Karpas-422 (cell line): Measurements from ENCODE around the gene AP2A1. TPM values are rescaled to one million over a fixed set of nuclear protein-coding genes. Genes with fewer than 3 reads are reported as not detected.

Experiments
- DNase-seq: peaks from one replicate; pipeline ENCODE4 v3.0.0-alpha.2; 2015
- H2AFZ ChIP-seq: fragments of 200-600 bp; sonication (generic); 2 replicates; pipeline ENCODE4 v1.6.1; 2014; ENCODE audit warnings: antibody characterized with exemption, low read length, mixed read lengths
- H3K27ac ChIP-seq: fragments of 200-600 bp; sonication (generic); 2 replicates; pipeline ENCODE4 v1.5.1; 2014; ENCODE audit warnings: mild to moderate bottlenecking, low read length, moderate library complexity
- H3K27me3 ChIP-seq: fragments of 200-600 bp; sonication (generic); 2 replicates; pipeline ENCODE4 v1.6.1; 2014; ENCODE audit warnings: low read length, mixed read lengths
- H3K36me3 ChIP-seq: fragments of 200-600 bp; sonication (generic); 2 replicates; pipeline ENCODE4 v1.6.1; 2014; ENCODE audit warnings: low read length, mixed read lengths; ENCODE audit not compliant: insufficient read depth
- H3K4me1 ChIP-seq: fragments of 200-600 bp; sonication (generic); 2 replicates; pipeline ENCODE4 v1.6.1; 2014; ENCODE audit warnings: mild to moderate bottlenecking, low read length, mixed read lengths
- H3K4me2 ChIP-seq: fragments of 200-600 bp; sonication (generic); 2 replicates; pipeline ENCODE4 v1.6.1; 2014; ENCODE audit warnings: low read length, low read depth, mild to moderate bottlenecking; ENCODE audit not compliant: poor library complexity, severe bottlenecking
- H3K4me3 ChIP-seq: fragments of 200-600 bp; sonication (generic); 2 replicates; pipeline ENCODE4 v1.5.1; 2014; ENCODE audit warnings: mild to moderate bottlenecking, antibody characterized with exemption, low read length, mixed read lengths
- H3K79me2 ChIP-seq: fragments of 200-600 bp; sonication (generic); 2 replicates; pipeline ENCODE4 v1.6.1; 2014; ENCODE audit warnings: mild to moderate bottlenecking, low read length, mixed read lengths
- H3K9ac ChIP-seq: fragments of 200-600 bp; sonication (generic); 2 replicates; pipeline ENCODE4 v1.6.0; 2014; ENCODE audit warnings: low read length
- H3K9me2 ChIP-seq: fragments of 200-600 bp; sonication (generic), shearing (Covaris generic); replicated peaks from 2 replicates; pipeline ENCODE4 v1.6.0; 2014; ENCODE audit warnings: mild to moderate bottlenecking, low read length, moderate library complexity; ENCODE audit not compliant: insufficient read depth
- H3K9me3 ChIP-seq: fragments of 300-700, 200-600 bp; sonication (generic); 2 replicates; pipeline ENCODE4 v1.6.1; 2014; ENCODE audit warnings: low read length, mixed read lengths
- H4K20me1 ChIP-seq: fragments of 200-600 bp; sonication (generic); 2 replicates; pipeline ENCODE4 v1.6.1; 2014; ENCODE audit warnings: mild to moderate bottlenecking, antibody characterized with exemption, low read length, low read depth; ENCODE audit not compliant: insufficient read depth
- total RNA-seq: library from RNA; depleted of rRNA; stranded (reverse); fragments of >200 nt; shearing (Covaris generic); gene quantifications from 2 replicates; pipeline ENCODE4 v1.2.3, GENCODE V29; 2014; ENCODE audit warnings: low replicate concordance

Gene AP2A1
- total RNA-seq, 1 experiment from 2014 or later, result 32.4 TPM

GRCh38 chr19:49767967-49768581 is 1.3 kb downstream of the AP2A1 start:
- H3K79me2 ChIP-seq, result peaks cover 51% of the 10 kb centered on the region
- no peak overlapping the region for H3K27ac ChIP-seq
- H3K36me3 ChIP-seq, result no peaks in the 10 kb centered on the region
- H2AFZ ChIP-seq, result no peak overlapping the region
- DNase-seq, result no peak
- H3K4me3 ChIP-seq, result peak overlapping the region; percentile 86
- peaks cover 20% of the 10 kb centered on the region for H3K4me1 ChIP-seq
- peak overlapping the region; percentile 77 for H3K9ac ChIP-seq
- no peaks in the 10 kb centered on the region for H3K9me2 ChIP-seq
- H3K4me2 ChIP-seq, result peak overlapping the region; percentile 92
- no peaks in the 10 kb centered on the region for H3K9me3 ChIP-seq
- H3K27me3 ChIP-seq, result no peaks in the 10 kb centered on the region
- peaks cover 11% of the 10 kb centered on the region; the same call in 1 of the 2 replicates for H4K20me1 ChIP-seq

DNA sequence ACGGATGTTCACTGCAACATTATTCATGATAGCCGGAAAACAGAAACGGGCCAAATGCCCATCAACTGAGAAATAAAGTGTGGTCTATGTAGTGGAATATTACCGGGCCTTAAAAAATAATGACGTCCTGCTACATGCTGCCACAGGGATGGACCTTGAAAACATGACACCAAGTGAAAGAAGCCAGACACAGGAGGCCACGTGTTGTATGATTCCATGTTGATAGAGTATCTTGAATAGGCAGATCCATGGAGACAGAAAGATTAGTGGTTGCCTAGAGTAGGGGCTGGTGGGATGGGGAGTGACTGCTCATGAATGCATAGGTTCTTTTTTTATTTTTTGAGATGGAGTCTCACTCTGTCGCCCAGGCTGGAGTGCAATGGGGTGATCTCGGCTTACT is 3.7 kb downstream of the AP2A1 start:
- no peak overlapping the region for H3K27ac ChIP-seq
- H3K79me2 ChIP-seq, result peaks cover 72% of the 10 kb centered on the region
- peaks cover 16% of the 10 kb centered on the region; the same call in 1 of the 2 replicates for H4K20me1 ChIP-seq
- H3K4me3 ChIP-seq, result no peak overlapping the region
- H3K9me2 ChIP-seq, result no peaks in the 10 kb centered on the region
- no peaks in the 10 kb centered on the region for H3K9me3 ChIP-seq
- no peaks in the 10 kb centered on the region for H3K36me3 ChIP-seq
- H3K9ac ChIP-seq, result no peak overlapping the region
- DNase-seq, result no peak
- H3K27me3 ChIP-seq, result no peaks in the 10 kb centered on the region
- no peak overlapping the region for H3K4me2 ChIP-seq
- peaks cover 17% of the 10 kb centered on the region for H3K4me1 ChIP-seq
- H2AFZ ChIP-seq, result no peak overlapping the region

- H3K79me2 ChIP-seq, result peaks cover 83% of the 10 kb centered on the region
- H3K9ac ChIP-seq, result no peak overlapping the region
- no peak overlapping the region for H3K4me2 ChIP-seq
- H4K20me1 ChIP-seq, result peaks cover 16% of the 10 kb centered on the region; the same call in 1 of the 2 replicates
- no peaks in the 10 kb centered on the region for H3K9me3 ChIP-seq
- H3K27ac ChIP-seq, result no peak overlapping the region
- H3K4me1 ChIP-seq, result peaks cover 11% of the 10 kb centered on the region
- H3K9me2 ChIP-seq, result no peaks in the 10 kb centered on the region
- no peak for DNase-seq
- no peaks in the 10 kb centered on the region for H3K27me3 ChIP-seq
- no peaks in the 10 kb centered on the region for H3K36me3 ChIP-seq
- H3K4me3 ChIP-seq, result no peak overlapping the region
- H2AFZ ChIP-seq, result no peak overlapping the region
These were observed 4.9 kb downstream of the AP2A1 start for GRCh38 chr19:49771674-49772139.

DNA sequence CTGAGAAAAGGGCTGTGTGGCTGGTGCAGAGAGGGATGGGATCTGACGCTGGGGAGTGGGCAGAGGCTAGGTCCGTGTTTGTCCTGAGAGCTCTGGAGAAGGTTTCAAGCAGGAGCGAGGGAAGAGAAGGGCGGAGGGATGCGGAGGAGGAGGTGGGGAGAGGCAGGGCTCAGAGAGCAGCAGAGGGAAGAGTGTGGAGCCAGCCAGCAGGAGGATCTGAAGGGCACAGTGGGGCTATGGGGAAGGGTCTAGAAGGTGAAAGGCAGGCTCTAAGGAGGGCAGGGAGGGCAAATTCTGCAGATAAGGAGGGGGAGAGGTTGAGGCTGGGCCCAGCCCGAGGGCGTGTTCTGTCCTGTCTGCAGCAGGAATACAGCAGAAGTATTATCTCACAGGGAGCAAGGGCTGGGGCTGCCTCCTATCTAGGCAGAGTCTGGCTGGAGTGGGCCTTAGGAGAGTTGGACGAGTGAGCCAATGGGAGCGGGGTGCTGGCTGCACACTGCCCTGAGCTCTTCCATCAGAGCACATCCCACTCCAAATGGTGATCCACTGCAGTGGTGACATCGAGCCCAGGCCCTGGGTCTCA is 6.1 kb downstream of the AP2A1 start:
- DNase-seq, result no peak
- Histone ChIP-seq H2AFZ (no peak overlapping the region), H3K9me3 (no peaks in the 10 kb centered on the region), H3K79me2 (peaks cover 75% of the 10 kb centered on the region), H3K27ac (no peak overlapping the region), H3K36me3 (no peaks in the 10 kb centered on the region), H3K4me3 (no peak overlapping the region), H3K9ac (no peak overlapping the region), H3K27me3 (no peaks in the 10 kb centered on the region), H4K20me1 (peaks cover 10% of the 10 kb centered on the region; the same call in 1 of the 2 replicates), H3K4me2 (no peak overlapping the region), H3K4me1 (peaks cover 7% of the 10 kb centered on the region), H3K9me2 (no peaks in the 10 kb centered on the region)

DNA sequence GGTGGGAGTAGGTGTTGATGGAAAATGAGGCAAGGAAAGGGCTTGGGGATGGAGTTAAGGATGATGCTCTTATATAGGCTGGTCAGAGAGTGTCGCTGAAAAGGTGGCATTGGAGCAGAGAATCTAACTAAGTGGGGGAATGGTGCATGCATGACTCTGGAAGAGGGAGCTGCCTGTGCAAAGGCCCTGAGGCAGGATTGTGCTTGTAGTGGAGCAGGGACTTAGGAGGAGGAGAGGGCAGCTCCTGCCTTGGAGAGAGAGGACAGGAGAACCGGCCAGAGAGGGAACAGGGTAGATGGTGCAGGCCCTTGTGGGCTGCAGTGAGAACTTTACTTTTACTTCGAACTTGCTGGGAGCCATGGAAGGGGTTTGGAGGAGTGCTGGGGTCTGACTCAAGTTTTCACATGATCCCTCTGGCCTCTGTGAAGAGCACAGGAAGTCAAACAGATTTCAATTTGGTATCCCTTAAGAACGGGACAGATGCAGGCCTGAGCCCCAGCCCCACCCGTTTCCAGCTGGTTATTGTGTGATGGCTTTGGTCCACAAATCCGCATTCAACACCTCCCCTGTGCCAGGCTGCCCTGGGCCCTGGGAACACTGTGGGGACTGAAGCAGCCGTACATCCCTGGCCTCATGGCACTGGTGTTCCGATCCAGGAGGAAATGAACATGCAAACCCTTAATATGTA is 7.0 kb downstream of the AP2A1 start:
- Histone ChIP-seq H4K20me1 (0 out of 2 replicates have a peak, but pooled peaks cover 5% of the 10 kb centered on the region), H2AFZ (no peak overlapping the region), H3K9me3 (no peaks in the 10 kb centered on the region), H3K79me2 (peaks cover 73% of the 10 kb centered on the region), H3K27ac (no peak overlapping the region), H3K36me3 (no peaks in the 10 kb centered on the region), H3K4me3 (no peak overlapping the region), H3K4me1 (no peaks in the 10 kb centered on the region), H3K9ac (no peak overlapping the region), H3K4me2 (no peak overlapping the region), H3K9me2 (no peaks in the 10 kb centered on the region), H3K27me3 (no peaks in the 10 kb centered on the region)
- no peak for DNase-seq

- H3K4me2 ChIP-seq, result no peak overlapping the region
- no peak overlapping the region for H3K27ac ChIP-seq
- no peaks in the 10 kb centered on the region for H3K9me2 ChIP-seq
- H3K36me3 ChIP-seq, result no peaks in the 10 kb centered on the region
- H4K20me1 ChIP-seq, result 0 out of 2 replicates have a peak, but pooled peaks cover 5% of the 10 kb centered on the region
- H3K79me2 ChIP-seq, result peaks cover 67% of the 10 kb centered on the region
- no peak overlapping the region for H2AFZ ChIP-seq
- H3K27me3 ChIP-seq, result no peaks in the 10 kb centered on the region
- DNase-seq, result no peak
- H3K9me3 ChIP-seq, result no peaks in the 10 kb centered on the region
- H3K9ac ChIP-seq, result no peak overlapping the region
- H3K4me1 ChIP-seq, result peaks cover 5% of the 10 kb centered on the region
- no peak overlapping the region for H3K4me3 ChIP-seq
These were observed 8.2 kb downstream of the AP2A1 start for GRCh38 chr19:49774969-49775368.

DNA sequence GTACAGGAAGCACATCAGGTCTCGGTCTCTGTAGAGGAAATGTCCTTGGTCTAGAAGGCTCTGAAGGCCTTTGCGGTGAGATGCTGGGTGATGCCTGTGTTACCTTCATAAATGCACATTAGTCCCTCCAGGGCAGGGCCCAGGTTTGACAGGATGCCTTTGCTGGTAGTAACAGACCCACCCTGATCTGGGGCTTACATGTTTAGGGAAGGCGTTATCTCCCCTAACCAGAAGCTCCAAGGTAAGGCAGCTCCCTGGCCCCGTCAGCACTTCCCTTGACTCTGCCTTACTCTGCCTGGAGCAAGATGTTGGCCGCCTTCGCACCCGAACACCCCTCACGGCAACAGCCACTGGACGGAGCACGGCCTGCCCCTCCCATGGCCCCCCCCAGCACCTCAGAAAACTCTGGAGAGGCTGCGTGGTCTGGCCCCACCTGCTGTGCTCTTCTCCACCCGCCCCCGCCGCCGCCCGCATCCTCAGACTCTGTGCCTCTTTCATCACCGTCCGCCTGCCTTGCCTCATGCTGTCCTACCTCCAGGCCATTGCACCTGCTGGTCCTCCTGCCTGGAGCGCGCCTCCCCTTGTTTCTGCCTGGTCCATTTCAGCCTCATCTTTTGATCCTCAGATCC is 9.1 kb downstream of the AP2A1 start:
- H3K36me3 ChIP-seq, result no peaks in the 10 kb centered on the region
- H2AFZ ChIP-seq, result no peak overlapping the region
- no peaks in the 10 kb centered on the region for H3K9me2 ChIP-seq
- no peak overlapping the region for H3K4me2 ChIP-seq
- H4K20me1 ChIP-seq, result 0 out of 2 replicates have a peak, but pooled peaks cover 5% of the 10 kb centered on the region
- no peak for DNase-seq
- H3K27me3 ChIP-seq, result no peaks in the 10 kb centered on the region
- peaks cover 65% of the 10 kb centered on the region for H3K79me2 ChIP-seq
- H3K9me3 ChIP-seq, result no peaks in the 10 kb centered on the region
- no peak overlapping the region for H3K9ac ChIP-seq
- no peak overlapping the region for H3K4me3 ChIP-seq
- H3K27ac ChIP-seq, result no peak overlapping the region
- H3K4me1 ChIP-seq, result peaks cover 8% of the 10 kb centered on the region

DNA sequence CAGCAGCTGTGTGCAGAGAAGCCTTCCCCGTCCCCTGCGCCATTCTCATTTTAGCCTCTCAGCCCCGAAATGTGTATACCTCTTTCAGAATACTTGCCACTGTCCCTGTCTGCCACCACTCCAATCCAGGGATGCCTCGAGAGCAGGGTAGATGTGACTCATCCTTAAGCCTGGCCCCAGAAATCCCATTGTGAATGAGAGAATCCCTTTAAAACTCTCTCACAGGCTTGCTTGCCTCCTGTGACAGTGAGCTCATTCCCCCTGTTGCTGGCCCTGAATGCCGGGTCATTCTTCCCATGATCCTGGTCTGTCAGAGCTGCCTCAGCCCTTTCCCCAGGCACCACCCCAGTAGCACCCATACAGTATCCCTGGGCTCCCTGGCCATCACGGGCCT is 9.6 kb downstream of the AP2A1 start:
- H4K20me1 ChIP-seq, result 0 out of 2 replicates have a peak, but pooled peaks cover 5% of the 10 kb centered on the region
- no peaks in the 10 kb centered on the region for H3K9me2 ChIP-seq
- no peak for DNase-seq
- peaks cover 8% of the 10 kb centered on the region for H3K4me1 ChIP-seq
- H3K4me3 ChIP-seq, result no peak overlapping the region
- no peak overlapping the region for H2AFZ ChIP-seq
- H3K9me3 ChIP-seq, result no peaks in the 10 kb centered on the region
- no peak overlapping the region for H3K4me2 ChIP-seq
- no peaks in the 10 kb centered on the region for H3K27me3 ChIP-seq
- H3K79me2 ChIP-seq, result peaks cover 67% of the 10 kb centered on the region
- H3K9ac ChIP-seq, result no peak overlapping the region
- no peaks in the 10 kb centered on the region for H3K36me3 ChIP-seq
- H3K27ac ChIP-seq, result no peak overlapping the region
